HL-60 (cell line): ENCODE measurements around the gene BMPR2.

Experiments used
- CTCF ChIP-seq: IDR thresholded peaks from one replicate; pipeline ENCODE4 v1.5.1; 2011; ENCODE audit warnings: low read length, control low read depth, inconsistent platforms; ENCODE audit not compliant: insufficient read depth
- GABPA ChIP-seq: IDR thresholded peaks from 2 replicates; pipeline ENCODE4 v1.6.1; 2012; ENCODE audit warnings: low read depth

DNA sequence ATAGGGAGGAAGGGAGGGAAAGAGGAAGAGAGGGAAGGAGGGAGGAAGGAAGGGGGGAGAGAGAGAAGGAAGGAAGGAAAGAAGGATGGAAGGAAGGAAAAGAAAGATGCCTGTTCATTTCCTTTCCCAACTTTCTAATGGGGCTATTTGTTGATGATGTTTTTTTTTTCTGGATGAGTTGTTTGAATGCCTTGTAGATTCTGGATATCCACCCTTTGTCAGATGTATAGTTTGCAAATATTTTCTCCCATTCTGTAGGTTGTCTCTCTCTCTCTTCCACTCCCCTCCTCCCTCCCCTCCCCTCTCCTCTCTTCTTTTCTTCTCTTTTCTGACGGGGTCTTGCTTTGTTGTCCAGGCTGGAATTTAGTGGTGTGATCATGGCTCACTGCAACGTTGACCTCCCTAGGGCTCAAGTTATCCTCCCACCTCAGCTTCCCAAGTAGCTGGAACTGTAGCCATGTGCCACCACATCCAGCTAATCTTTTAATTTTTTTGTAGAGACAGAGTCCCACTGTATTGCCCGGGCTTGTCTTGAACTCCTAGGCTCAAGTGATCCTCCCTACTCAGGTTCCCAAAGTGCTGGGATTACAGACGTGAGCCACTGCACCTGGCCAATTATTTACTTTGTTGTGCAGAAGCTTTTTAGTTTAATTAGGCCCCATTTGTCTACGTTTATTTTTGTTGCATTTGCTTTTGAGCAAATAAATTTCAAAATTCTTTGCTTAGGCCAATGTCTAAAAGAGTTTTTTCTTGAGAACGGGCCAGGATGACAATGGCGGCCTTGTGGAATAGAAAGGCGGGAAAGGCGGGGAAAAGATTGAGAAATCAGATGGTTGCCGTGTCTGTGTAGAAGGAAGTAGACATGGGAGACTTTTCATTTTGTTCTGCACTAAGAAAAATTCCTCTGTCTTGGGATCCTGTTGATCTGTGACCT lies 201.4 kb downstream of the BMPR2 start:
- TF ChIP-seq CTCF (no peak), GABPA (no peak)
